Adrenal gland (tissue), 5 donors: ENCODE measurements around the gene PRLR.
"Not testable (repeated sequence)": the region's sequence is repeated elsewhere in the genome, so short reads cannot be mapped to it uniquely, and the experiment has no call there.

Experiments used
- CTCF ChIP-seq, 6 experiments: fragments of 450-650 bp in 4 of 6; fragments of 200-600 bp in 2 of 6; sonication (generic) in 1 of 6; IDR thresholded peaks; 1 replicate in 5 of 6; 2 replicates in 1 of 6; pipeline versions ENCODE4 v1.5.1 to v1.8.0; 2016 to 2021; ENCODE audit warnings: antibody characterized with exemption in 6 of 6, mild to moderate bottlenecking in 2 of 6, moderate library complexity in 1 of 6
- POLR2A ChIP-seq, 2 donors: fragments of 450-650 bp; IDR thresholded peaks; one replicate each; pipeline ENCODE4 v1.6.1; 2017; ENCODE audit warnings: antibody characterized with exemption in 2 of 2, mild to moderate bottlenecking in 2 of 2, moderate library complexity in 1 of 2
- donor health status: DM: no; HTN: no; CAD: no.

GRCh38 chr5:35035929-35036328 lies 194.4 kb downstream of the PRLR start:
- not testable (repeated sequence) for TF ChIP-seq CTCF, POLR2A (IDR thresholded peaks at IDR 0.05)
